Measurements from ENCODE around the gene TMEM256.

Gene TMEM256

DNA sequence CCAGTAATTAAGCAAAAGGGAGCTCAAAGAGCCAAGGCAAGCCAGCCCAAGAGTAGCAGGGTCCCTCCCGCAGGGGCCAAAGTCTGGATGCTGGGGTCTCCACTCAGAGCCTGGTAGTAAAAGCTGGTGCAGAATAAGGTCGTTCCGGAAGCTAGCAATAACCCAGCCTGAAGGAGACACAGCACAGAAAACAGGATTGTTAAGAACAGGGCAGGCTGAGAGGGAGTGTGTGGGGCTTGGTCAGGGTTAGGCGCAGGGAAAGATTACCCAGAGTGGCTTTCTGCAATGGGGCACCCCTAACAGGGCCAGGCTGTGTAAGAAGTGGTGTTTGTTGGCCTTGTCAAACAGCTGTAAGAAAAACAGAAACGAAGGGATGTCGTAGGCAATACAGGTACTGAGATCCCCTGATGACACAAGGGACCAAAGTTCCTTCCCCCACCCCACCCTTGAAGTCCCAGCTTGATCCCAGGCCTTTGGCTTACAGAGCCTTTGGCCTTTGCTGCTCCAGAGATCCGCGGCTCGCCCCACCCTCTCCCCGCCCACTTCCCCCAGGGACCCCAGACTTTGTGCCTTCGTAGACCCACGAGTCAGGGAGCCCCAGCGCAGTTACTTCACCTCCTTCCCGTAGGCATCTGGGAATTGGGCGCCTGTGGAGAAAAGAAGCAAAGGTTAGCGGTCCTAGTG, 712 bp downstream of the TMEM256 start:
- TF ChIP-seq PPARA (CRISPR knock-in tag; IDR thresholded peaks at IDR 0.05; ENCODE audit: borderline replicate concordance) (no peak), OSR1 (CRISPR knock-in tag; IDR thresholded peaks at IDR 0.05) (no peak), ZNF70 (CRISPR knock-in tag; IDR thresholded peaks at IDR 0.05) (no peak), ISL1 (CRISPR knock-in tag; IDR thresholded peaks at IDR 0.05) (no peak), SNAI2 (CRISPR knock-in tag; IDR thresholded peaks at IDR 0.05) (no peak), ZFP3 (CRISPR knock-in tag; IDR thresholded peaks at IDR 0.05) (no peak), CSRNP3 (CRISPR knock-in tag; IDR thresholded peaks at IDR 0.05) (no peak)
- TF ChIP-seq, protein P1, sequence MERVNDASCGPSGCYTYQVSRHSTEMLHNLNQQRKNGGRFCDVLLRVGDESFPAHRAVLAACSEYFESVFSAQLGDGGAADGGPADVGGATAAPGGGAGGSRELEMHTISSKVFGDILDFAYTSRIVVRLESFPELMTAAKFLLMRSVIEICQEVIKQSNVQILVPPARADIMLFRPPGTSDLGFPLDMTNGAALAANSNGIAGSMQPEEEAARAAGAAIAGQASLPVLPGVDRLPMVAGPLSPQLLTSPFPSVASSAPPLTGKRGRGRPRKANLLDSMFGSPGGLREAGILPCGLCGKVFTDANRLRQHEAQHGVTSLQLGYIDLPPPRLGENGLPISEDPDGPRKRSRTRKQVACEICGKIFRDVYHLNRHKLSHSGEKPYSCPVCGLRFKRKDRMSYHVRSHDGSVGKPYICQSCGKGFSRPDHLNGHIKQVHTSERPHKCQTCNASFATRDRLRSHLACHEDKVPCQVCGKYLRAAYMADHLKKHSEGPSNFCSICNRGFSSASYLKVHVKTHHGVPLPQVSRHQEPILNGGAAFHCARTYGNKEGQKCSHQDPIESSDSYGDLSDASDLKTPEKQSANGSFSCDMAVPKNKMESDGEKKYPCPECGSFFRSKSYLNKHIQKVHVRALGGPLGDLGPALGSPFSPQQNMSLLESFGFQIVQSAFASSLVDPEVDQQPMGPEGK (CRISPR knock-in tag; IDR thresholded peaks at IDR 0.05; ENCODE audit: borderline replicate concordance): no peak
- TF ChIP-seq, protein P2, sequence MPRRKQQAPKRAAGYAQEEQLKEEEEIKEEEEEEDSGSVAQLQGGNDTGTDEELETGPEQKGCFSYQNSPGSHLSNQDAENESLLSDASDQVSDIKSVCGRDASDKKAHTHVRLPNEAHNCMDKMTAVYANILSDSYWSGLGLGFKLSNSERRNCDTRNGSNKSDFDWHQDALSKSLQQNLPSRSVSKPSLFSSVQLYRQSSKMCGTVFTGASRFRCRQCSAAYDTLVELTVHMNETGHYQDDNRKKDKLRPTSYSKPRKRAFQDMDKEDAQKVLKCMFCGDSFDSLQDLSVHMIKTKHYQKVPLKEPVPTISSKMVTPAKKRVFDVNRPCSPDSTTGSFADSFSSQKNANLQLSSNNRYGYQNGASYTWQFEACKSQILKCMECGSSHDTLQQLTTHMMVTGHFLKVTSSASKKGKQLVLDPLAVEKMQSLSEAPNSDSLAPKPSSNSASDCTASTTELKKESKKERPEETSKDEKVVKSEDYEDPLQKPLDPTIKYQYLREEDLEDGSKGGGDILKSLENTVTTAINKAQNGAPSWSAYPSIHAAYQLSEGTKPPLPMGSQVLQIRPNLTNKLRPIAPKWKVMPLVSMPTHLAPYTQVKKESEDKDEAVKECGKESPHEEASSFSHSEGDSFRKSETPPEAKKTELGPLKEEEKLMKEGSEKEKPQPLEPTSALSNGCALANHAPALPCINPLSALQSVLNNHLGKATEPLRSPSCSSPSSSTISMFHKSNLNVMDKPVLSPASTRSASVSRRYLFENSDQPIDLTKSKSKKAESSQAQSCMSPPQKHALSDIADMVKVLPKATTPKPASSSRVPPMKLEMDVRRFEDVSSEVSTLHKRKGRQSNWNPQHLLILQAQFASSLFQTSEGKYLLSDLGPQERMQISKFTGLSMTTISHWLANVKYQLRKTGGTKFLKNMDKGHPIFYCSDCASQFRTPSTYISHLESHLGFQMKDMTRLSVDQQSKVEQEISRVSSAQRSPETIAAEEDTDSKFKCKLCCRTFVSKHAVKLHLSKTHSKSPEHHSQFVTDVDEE (CRISPR knock-in tag; IDR thresholded peaks at IDR 0.05): no peak
- peak; percentile 4 for ATAC-seq

- TF ChIP-seq GLIS3 (CRISPR knock-in tag; IDR thresholded peaks at IDR 0.05): no peak
- ATAC-seq: no peak
Observed at GRCh38 chr17:7398612-7399011, 5.3 kb downstream of the TMEM256 start.

GRCh38 chr17:7396147-7396546, 7.8 kb downstream of the TMEM256 start:
- TF ChIP-seq OSR1 (CRISPR knock-in tag; IDR thresholded peaks at IDR 0.05): no peak
- TF ChIP-seq RARB (CRISPR knock-in tag; IDR thresholded peaks at IDR 0.05): no peak
- no peak for TF ChIP-seq GLIS3 (CRISPR knock-in tag; IDR thresholded peaks at IDR 0.05)
- TF ChIP-seq ZNF70 (CRISPR knock-in tag; IDR thresholded peaks at IDR 0.05): no peak
- TF ChIP-seq ZFP30 (CRISPR knock-in tag; IDR thresholded peaks at IDR 0.05): no peak
- TF ChIP-seq TOX (CRISPR knock-in tag; IDR thresholded peaks at IDR 0.05; ENCODE audit: borderline replicate concordance): no peak
- TF ChIP-seq PPARA (CRISPR knock-in tag; IDR thresholded peaks at IDR 0.05; ENCODE audit: borderline replicate concordance): no peak
- no peak for TF ChIP-seq ESRRG (CRISPR knock-in tag; IDR thresholded peaks at IDR 0.05)
- TF ChIP-seq POU6F1 (CRISPR knock-in tag; IDR thresholded peaks at IDR 0.05; ENCODE audit: borderline replicate concordance, low read depth): no peak
- TF ChIP-seq ISL1 (CRISPR knock-in tag; IDR thresholded peaks at IDR 0.05): no peak
- TF ChIP-seq TCF4 (CRISPR knock-in tag; IDR thresholded peaks at IDR 0.05; ENCODE audit: borderline replicate concordance): no peak
- no peak for TF ChIP-seq CSRNP3 (CRISPR knock-in tag; IDR thresholded peaks at IDR 0.05)
- no peak for TF ChIP-seq ZNF565 (CRISPR knock-in tag; conservative IDR thresholded peaks at IDR 0.05; ENCODE audit: low read depth)
- TF ChIP-seq ZC3H10 (CRISPR knock-in tag; IDR thresholded peaks at IDR 0.05): no peak
- no peak for TF ChIP-seq ARNTL (CRISPR knock-in tag; IDR thresholded peaks at IDR 0.05; ENCODE audit: borderline replicate concordance, low read depth)
- TF ChIP-seq ZNF8 (CRISPR knock-in tag; IDR thresholded peaks at IDR 0.05): no peak
- TF ChIP-seq BACH2 (CRISPR knock-in tag; IDR thresholded peaks at IDR 0.05; ENCODE audit: borderline replicate concordance): no peak
- ATAC-seq: no peak
